SU-DHL-6 (cell line): Measurements from ENCODE around the gene GPR84.

Source experiments
- EZH2phosphoT487 ChIP-seq: fragments of 200-600 bp; sonication (generic), shearing (Covaris generic); conservative IDR thresholded peaks from 2 replicates; pipeline ENCODE4 v1.6.1; 2018; ENCODE audit warnings: mild to moderate bottlenecking, antibody characterized with exemption, low read length, moderate library complexity, mixed read lengths
- TF ChIP-seq, protein P1 (sequence below): fragments of 200-600 bp; sonication (generic); IDR thresholded peaks from one replicate; pipeline ENCODE4 v1.5.1; 2017; ENCODE audit warnings: antibody characterized with exemption, mild to moderate bottlenecking, low read length, moderate library complexity; ENCODE audit not compliant: insufficient read depth, poor library complexity, severe bottlenecking

DNA sequence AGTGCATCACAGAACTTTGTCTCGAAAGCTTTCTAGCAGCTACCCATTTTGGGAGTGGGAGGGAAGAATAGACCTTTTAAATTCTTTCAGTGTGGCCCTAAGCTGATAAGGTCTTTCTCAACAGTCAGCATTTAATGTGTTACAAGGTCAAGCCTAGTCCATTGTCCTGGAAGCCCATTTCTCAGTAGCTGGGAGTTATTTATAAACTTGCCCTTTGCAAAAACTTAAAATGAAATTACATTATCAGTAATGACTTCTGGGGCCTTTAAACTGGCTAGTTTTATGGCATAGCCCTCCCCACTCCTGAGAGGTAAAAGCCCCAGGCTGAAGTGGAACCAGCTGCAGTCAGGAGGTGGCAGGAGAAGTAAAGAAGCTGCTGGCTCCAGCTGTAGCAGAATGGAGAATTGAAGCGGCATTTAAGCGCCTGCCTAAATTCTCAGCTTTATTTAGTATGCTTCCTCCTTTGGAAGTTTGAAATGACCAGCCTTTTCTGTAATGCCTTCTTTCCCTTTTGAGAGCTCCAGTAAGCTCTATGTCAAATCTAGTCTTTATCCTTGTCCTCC, 26.9 kb downstream of the GPR84 start:
- TF ChIP-seq, protein P1, sequence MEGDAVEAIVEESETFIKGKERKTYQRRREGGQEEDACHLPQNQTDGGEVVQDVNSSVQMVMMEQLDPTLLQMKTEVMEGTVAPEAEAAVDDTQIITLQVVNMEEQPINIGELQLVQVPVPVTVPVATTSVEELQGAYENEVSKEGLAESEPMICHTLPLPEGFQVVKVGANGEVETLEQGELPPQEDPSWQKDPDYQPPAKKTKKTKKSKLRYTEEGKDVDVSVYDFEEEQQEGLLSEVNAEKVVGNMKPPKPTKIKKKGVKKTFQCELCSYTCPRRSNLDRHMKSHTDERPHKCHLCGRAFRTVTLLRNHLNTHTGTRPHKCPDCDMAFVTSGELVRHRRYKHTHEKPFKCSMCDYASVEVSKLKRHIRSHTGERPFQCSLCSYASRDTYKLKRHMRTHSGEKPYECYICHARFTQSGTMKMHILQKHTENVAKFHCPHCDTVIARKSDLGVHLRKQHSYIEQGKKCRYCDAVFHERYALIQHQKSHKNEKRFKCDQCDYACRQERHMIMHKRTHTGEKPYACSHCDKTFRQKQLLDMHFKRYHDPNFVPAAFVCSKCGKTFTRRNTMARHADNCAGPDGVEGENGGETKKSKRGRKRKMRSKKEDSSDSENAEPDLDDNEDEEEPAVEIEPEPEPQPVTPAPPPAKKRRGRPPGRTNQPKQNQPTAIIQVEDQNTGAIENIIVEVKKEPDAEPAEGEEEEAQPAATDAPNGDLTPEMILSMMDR, result no peak
- TF ChIP-seq EZH2phosphoT487, result no peak
